SK-N-SH treated with all-trans-retinoic acid at 6 μM for 48 hours (cell line): ENCODE data around the gene HRH2.

Experiments
- ATAC-seq: fragments of 200-7000 bp; cut with Tn5 transposase; 3 replicates; pipeline ENCODE4 v1.9.1; 2020; ENCODE audit warnings: mild to moderate bottlenecking, moderate library complexity
- ARNTL ChIP-seq: fragments of 450-650 bp; formaldehyde crosslinking; IDR thresholded peaks from 2 replicates; pipeline ENCODE4 v1.5.0; 2020; ENCODE audit warnings: low read depth, mild to moderate bottlenecking, moderate library complexity, borderline replicate concordance
- BACH2 ChIP-seq: fragments of 250-450 bp; sonication (Bioruptor Pico); IDR thresholded peaks from 2 replicates; pipeline ENCODE4 v1.9.0; 2021; ENCODE audit warnings: mild to moderate bottlenecking, borderline replicate concordance
- CSDC2 ChIP-seq: fragments of 250-450 bp; sonication (Bioruptor Pico); IDR thresholded peaks from 2 replicates; pipeline ENCODE4 v1.5.0; 2020; ENCODE audit warnings: mild to moderate bottlenecking, moderate library complexity
- GLIS3 ChIP-seq: fragments of 250-450 bp; sonication (Bioruptor Pico); IDR thresholded peaks from 2 replicates; pipeline ENCODE4 v1.5.0; 2020; ENCODE audit warnings: mild to moderate bottlenecking, moderate library complexity
- RARB ChIP-seq: fragments of 250-450 bp; sonication (Bioruptor Pico); IDR thresholded peaks from 2 replicates; pipeline ENCODE4 v1.8.0; 2021; ENCODE audit warnings: mild to moderate bottlenecking, moderate library complexity
- SNAI2 ChIP-seq: fragments of 250-450 bp; sonication (Bioruptor Pico); IDR thresholded peaks from 2 replicates; pipeline ENCODE4 v1.5.0; 2020; ENCODE audit warnings: mild to moderate bottlenecking, moderate library complexity
- TCF4 ChIP-seq: fragments of 250-450 bp; sonication (Bioruptor Pico); IDR thresholded peaks from 2 replicates; pipeline ENCODE4 v1.8.0; 2021; ENCODE audit warnings: mild to moderate bottlenecking, moderate library complexity, borderline replicate concordance
- TOX ChIP-seq: fragments of 250-450 bp; sonication (Bioruptor Pico); IDR thresholded peaks from 2 replicates; pipeline ENCODE4 v1.8.0; 2021; ENCODE audit warnings: mild to moderate bottlenecking, moderate library complexity, borderline replicate concordance
- ZC3H10 ChIP-seq: fragments of 250-450 bp; sonication (Bioruptor Pico); IDR thresholded peaks from 2 replicates; pipeline ENCODE4 v1.5.1; 2021; ENCODE audit warnings: mild to moderate bottlenecking, moderate library complexity
- ZFP3 ChIP-seq: fragments of 250-450 bp; sonication (Bioruptor Pico); IDR thresholded peaks from 2 replicates; pipeline ENCODE4 v1.5.0; 2020; ENCODE audit warnings: mild to moderate bottlenecking, moderate library complexity
- ZNF565 ChIP-seq: fragments of 450-650 bp; formaldehyde crosslinking; conservative IDR thresholded peaks from 2 replicates; pipeline ENCODE4 v1.5.0; 2020; ENCODE audit warnings: low read depth, mild to moderate bottlenecking, moderate library complexity
- ZNF70 ChIP-seq: fragments of 450-650 bp; formaldehyde crosslinking; IDR thresholded peaks from 2 replicates; pipeline ENCODE4 v1.5.0; 2020; ENCODE audit warnings: mild to moderate bottlenecking, moderate library complexity
- TF ChIP-seq, protein P1 (sequence below): fragments of 250-450 bp; sonication (Bioruptor Pico); IDR thresholded peaks from 2 replicates; pipeline ENCODE4 v1.8.0; 2021; ENCODE audit warnings: low read depth, mild to moderate bottlenecking, moderate library complexity, borderline replicate concordance
- TF ChIP-seq, protein P2 (sequence below): fragments of 250-450 bp; sonication (Bioruptor Pico); IDR thresholded peaks from 2 replicates; pipeline ENCODE4 v1.5.1; 2021; ENCODE audit warnings: mild to moderate bottlenecking, moderate library complexity
- TF ChIP-seq, protein P3 (sequence below): fragments of 250-450 bp; sonication (Bioruptor Pico); IDR thresholded peaks from 2 replicates; pipeline ENCODE4 v1.8.0; 2020; ENCODE audit warnings: mild to moderate bottlenecking, moderate library complexity, borderline replicate concordance
- TF ChIP-seq, protein P4 (sequence below): fragments of 250-450 bp; sonication (Bioruptor Pico); IDR thresholded peaks from 2 replicates; pipeline ENCODE4 v1.5.1; 2020; ENCODE audit warnings: low read depth, mild to moderate bottlenecking, moderate library complexity
- TF ChIP-seq, protein P5 (sequence below): fragments of 250-450 bp; sonication (Bioruptor Pico); IDR thresholded peaks from 2 replicates; pipeline ENCODE4 v1.5.0; 2020; ENCODE audit warnings: mild to moderate bottlenecking, moderate library complexity

Gene HRH2

DNA sequence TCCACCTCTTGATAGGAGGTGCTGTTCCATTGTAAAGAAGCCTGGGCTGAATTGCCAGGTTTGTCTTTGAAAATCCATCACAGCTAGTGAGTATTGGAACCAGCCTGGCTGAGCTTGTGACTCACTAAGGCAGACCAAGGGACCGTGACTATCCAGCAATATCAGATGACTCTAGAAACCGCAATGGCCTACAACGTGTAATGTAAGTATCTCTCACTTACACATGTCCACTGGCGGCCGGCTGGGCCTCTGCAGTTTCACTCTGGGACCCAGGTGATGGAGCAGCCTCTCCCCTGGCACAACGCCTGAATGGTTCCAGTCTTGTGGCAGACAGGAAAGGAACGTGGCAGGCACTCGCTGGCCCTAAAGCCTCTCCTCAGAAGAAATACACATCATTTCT is 3.1 kb upstream of the HRH2 start (continued):
- no peak for TF ChIP-seq TCF4
- no peak for TF ChIP-seq BACH2 (CRISPR knock-in tag)
- no peak for TF ChIP-seq ZNF565 (CRISPR knock-in tag)

- no peak for ATAC-seq
- TF ChIP-seq TOX (CRISPR knock-in tag) (no peak), BACH2 (CRISPR knock-in tag) (no peak), ZNF70 (CRISPR knock-in tag) (no peak), ARNTL (CRISPR knock-in tag) (no peak), ZC3H10 (no peak), SNAI2 (CRISPR knock-in tag) (no peak), CSDC2 (no peak), RARB (no peak), GLIS3 (no peak), ZNF565 (CRISPR knock-in tag) (no peak)
- TF ChIP-seq, protein P1, sequence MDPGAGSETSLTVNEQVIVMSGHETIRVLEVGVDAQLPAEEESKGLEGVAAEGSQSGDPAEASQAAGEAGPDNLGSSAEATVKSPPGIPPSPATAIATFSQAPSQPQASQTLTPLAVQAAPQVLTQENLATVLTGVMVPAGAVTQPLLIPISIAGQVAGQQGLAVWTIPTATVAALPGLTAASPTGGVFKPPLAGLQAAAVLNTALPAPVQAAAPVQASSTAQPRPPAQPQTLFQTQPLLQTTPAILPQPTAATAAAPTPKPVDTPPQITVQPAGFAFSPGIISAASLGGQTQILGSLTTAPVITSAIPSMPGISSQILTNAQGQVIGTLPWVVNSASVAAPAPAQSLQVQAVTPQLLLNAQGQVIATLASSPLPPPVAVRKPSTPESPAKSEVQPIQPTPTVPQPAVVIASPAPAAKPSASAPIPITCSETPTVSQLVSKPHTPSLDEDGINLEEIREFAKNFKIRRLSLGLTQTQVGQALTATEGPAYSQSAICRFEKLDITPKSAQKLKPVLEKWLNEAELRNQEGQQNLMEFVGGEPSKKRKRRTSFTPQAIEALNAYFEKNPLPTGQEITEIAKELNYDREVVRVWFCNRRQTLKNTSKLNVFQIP (CRISPR knock-in tag): no peak
- TF ChIP-seq, protein P2, sequence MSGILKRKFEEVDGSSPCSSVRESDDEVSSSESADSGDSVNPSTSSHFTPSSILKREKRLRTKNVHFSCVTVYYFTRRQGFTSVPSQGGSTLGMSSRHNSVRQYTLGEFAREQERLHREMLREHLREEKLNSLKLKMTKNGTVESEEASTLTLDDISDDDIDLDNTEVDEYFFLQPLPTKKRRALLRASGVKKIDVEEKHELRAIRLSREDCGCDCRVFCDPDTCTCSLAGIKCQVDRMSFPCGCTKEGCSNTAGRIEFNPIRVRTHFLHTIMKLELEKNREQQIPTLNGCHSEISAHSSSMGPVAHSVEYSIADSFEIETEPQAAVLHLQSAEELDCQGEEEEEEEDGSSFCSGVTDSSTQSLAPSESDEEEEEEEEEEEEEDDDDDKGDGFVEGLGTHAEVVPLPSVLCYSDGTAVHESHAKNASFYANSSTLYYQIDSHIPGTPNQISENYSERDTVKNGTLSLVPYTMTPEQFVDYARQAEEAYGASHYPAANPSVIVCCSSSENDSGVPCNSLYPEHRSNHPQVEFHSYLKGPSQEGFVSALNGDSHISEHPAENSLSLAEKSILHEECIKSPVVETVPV (CRISPR knock-in tag): no peak
- TF ChIP-seq, protein P3, sequence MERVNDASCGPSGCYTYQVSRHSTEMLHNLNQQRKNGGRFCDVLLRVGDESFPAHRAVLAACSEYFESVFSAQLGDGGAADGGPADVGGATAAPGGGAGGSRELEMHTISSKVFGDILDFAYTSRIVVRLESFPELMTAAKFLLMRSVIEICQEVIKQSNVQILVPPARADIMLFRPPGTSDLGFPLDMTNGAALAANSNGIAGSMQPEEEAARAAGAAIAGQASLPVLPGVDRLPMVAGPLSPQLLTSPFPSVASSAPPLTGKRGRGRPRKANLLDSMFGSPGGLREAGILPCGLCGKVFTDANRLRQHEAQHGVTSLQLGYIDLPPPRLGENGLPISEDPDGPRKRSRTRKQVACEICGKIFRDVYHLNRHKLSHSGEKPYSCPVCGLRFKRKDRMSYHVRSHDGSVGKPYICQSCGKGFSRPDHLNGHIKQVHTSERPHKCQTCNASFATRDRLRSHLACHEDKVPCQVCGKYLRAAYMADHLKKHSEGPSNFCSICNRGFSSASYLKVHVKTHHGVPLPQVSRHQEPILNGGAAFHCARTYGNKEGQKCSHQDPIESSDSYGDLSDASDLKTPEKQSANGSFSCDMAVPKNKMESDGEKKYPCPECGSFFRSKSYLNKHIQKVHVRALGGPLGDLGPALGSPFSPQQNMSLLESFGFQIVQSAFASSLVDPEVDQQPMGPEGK: no peak
- TF ChIP-seq, protein P4, sequence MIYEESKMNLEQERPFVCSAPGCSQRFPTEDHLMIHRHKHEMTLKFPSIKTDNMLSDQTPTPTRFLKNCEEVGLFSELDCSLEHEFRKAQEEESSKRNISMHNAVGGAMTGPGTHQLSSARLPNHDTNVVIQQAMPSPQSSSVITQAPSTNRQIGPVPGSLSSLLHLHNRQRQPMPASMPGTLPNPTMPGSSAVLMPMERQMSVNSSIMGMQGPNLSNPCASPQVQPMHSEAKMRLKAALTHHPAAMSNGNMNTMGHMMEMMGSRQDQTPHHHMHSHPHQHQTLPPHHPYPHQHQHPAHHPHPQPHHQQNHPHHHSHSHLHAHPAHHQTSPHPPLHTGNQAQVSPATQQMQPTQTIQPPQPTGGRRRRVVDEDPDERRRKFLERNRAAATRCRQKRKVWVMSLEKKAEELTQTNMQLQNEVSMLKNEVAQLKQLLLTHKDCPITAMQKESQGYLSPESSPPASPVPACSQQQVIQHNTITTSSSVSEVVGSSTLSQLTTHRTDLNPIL (CRISPR knock-in tag): no peak
- TF ChIP-seq, protein P5, sequence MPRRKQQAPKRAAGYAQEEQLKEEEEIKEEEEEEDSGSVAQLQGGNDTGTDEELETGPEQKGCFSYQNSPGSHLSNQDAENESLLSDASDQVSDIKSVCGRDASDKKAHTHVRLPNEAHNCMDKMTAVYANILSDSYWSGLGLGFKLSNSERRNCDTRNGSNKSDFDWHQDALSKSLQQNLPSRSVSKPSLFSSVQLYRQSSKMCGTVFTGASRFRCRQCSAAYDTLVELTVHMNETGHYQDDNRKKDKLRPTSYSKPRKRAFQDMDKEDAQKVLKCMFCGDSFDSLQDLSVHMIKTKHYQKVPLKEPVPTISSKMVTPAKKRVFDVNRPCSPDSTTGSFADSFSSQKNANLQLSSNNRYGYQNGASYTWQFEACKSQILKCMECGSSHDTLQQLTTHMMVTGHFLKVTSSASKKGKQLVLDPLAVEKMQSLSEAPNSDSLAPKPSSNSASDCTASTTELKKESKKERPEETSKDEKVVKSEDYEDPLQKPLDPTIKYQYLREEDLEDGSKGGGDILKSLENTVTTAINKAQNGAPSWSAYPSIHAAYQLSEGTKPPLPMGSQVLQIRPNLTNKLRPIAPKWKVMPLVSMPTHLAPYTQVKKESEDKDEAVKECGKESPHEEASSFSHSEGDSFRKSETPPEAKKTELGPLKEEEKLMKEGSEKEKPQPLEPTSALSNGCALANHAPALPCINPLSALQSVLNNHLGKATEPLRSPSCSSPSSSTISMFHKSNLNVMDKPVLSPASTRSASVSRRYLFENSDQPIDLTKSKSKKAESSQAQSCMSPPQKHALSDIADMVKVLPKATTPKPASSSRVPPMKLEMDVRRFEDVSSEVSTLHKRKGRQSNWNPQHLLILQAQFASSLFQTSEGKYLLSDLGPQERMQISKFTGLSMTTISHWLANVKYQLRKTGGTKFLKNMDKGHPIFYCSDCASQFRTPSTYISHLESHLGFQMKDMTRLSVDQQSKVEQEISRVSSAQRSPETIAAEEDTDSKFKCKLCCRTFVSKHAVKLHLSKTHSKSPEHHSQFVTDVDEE (CRISPR knock-in tag): no peak
Observed at GRCh38 chr5:175655411-175655810, 2.5 kb upstream of the HRH2 start.

GRCh38 chr5:175656966-175657365 is 905 bp upstream of the HRH2 start:
- no peak for ATAC-seq
- TF ChIP-seq ZFP3 (CRISPR knock-in tag) (no peak), TCF4 (no peak), ARNTL (CRISPR knock-in tag) (no peak)
- TF ChIP-seq, protein P1 (CRISPR knock-in tag): no peak
- TF ChIP-seq, protein P5 (CRISPR knock-in tag): no peak
